ENCODE results near the gene CD96. TPM values are rescaled to one million over a fixed set of nuclear protein-coding genes. Genes with fewer than 3 reads are reported as not detected.

Gene CD96
- total RNA-seq, 1 donor from 2014 or later: 0.61 TPM

GRCh38 chr3:111681661-111682426, 139.8 kb downstream of the CD96 start:
- peaks cover 15% of the 10 kb centered on the region for H3K27me3 ChIP-seq (ENCODE audit: insufficient read depth, low read length)
- H3K9ac ChIP-seq (ENCODE audit: low read length): no peak overlapping the region
- H3K4me2 ChIP-seq (ENCODE audit: low read length): no peak overlapping the region
- no peak overlapping the region for H3K27ac ChIP-seq (ENCODE audit: low read depth, low read length)
- peaks cover 22% of the 10 kb centered on the region for H3K4me1 Mint-ChIP-seq (ENCODE audit: low read depth, unreplicated experiment)
- peaks cover 6% of the 10 kb centered on the region for H4K20me1 ChIP-seq (ENCODE audit: insufficient read depth, low read length)
- no peak for FAIRE-seq
- H3K27ac Mint-ChIP-seq (ENCODE audit: unreplicated experiment): no peak overlapping the region
- DNase-seq (ENCODE audit: low read depth): peak; percentile 33
- peaks cover 6% of the 10 kb centered on the region for H3K36me3 Mint-ChIP-seq (ENCODE audit: low read depth, unreplicated experiment)
- peaks cover 4% of the 10 kb centered on the region for H3K9me3 Mint-ChIP-seq (ENCODE audit: unreplicated experiment)
- H3K4me3 ChIP-seq (ENCODE audit: insufficient read depth, low read depth, low read length): no peak overlapping the region
- H3K36me3 ChIP-seq (ENCODE audit: insufficient read depth, low read length): no peaks in the 10 kb centered on the region
- H3K27me3 Mint-ChIP-seq (ENCODE audit: low read depth, unreplicated experiment): no peaks in the 10 kb centered on the region
- TF ChIP-seq CTCF (IDR thresholded peaks at IDR 0.05; ENCODE audit: insufficient read depth, low read depth, low read length) (no peak), EZH2 (IDR thresholded peaks at IDR 0.05; ENCODE audit: insufficient read depth, low read length) (no peak)
- peaks cover 3% of the 10 kb centered on the region for H3K4me1 ChIP-seq (ENCODE audit: insufficient read depth, low read length)
- H3K9me3 ChIP-seq (ENCODE audit: insufficient read depth, low read depth, low read length): no peaks in the 10 kb centered on the region
- H3K4me3 Mint-ChIP-seq (ENCODE audit: unreplicated experiment): no peak overlapping the region
- H2AFZ ChIP-seq (ENCODE audit: low read depth, low read length): no peak overlapping the region
- no peaks in the 10 kb centered on the region for H3K79me2 ChIP-seq (ENCODE audit: insufficient read depth, low read length)

- Histone ChIP-seq H3K27ac (ENCODE audit: low read depth, low read length) (no peak overlapping the region), H3K4me2 (ENCODE audit: low read length) (no peak overlapping the region), H3K9ac (ENCODE audit: low read length) (no peak overlapping the region), H3K4me3 (ENCODE audit: insufficient read depth, low read depth, low read length) (no peak overlapping the region), H3K4me1 (ENCODE audit: insufficient read depth, low read length) (no peaks in the 10 kb centered on the region), H4K20me1 (ENCODE audit: insufficient read depth, low read length) (peaks cover 6% of the 10 kb centered on the region), H2AFZ (ENCODE audit: low read depth, low read length) (no peak overlapping the region), H3K27me3 (ENCODE audit: insufficient read depth, low read length) (peaks cover 7% of the 10 kb centered on the region), H3K9me3 (ENCODE audit: insufficient read depth, low read depth, low read length) (no peaks in the 10 kb centered on the region), H3K36me3 (ENCODE audit: insufficient read depth, low read length) (no peaks in the 10 kb centered on the region), H3K79me2 (ENCODE audit: insufficient read depth, low read length) (no peaks in the 10 kb centered on the region)
- Mint-ChIP-seq H3K27ac (ENCODE audit: unreplicated experiment) (no peak overlapping the region), H3K9me3 (ENCODE audit: unreplicated experiment) (peaks cover 4% of the 10 kb centered on the region), H3K4me3 (ENCODE audit: unreplicated experiment) (no peak overlapping the region), H3K4me1 (ENCODE audit: low read depth, unreplicated experiment) (peaks cover 21% of the 10 kb centered on the region), H3K36me3 (ENCODE audit: low read depth, unreplicated experiment) (peaks cover 6% of the 10 kb centered on the region), H3K27me3 (ENCODE audit: low read depth, unreplicated experiment) (no peaks in the 10 kb centered on the region)
- FAIRE-seq: no peak
- TF ChIP-seq CTCF (IDR thresholded peaks at IDR 0.05; ENCODE audit: insufficient read depth, low read depth, low read length): no peak
- TF ChIP-seq EZH2 (IDR thresholded peaks at IDR 0.05; ENCODE audit: insufficient read depth, low read length): no peak
- no peak for DNase-seq (ENCODE audit: low read depth)
Observed at GRCh38 chr3:111684640-111685039, 142.6 kb downstream of the CD96 start.

GRCh38 chr3:111688190-111688800, 146.3 kb downstream of the CD96 start:
- FAIRE-seq (no peak), DNase-seq (ENCODE audit: low read depth) (no peak)
- Histone ChIP-seq H3K9me3 (ENCODE audit: insufficient read depth, low read depth, low read length) (no peaks in the 10 kb centered on the region), H3K9ac (ENCODE audit: low read length) (no peak overlapping the region), H3K4me3 (ENCODE audit: insufficient read depth, low read depth, low read length) (no peak overlapping the region), H3K4me1 (ENCODE audit: insufficient read depth, low read length) (peaks cover 19% of the 10 kb centered on the region), H3K36me3 (ENCODE audit: insufficient read depth, low read length) (no peaks in the 10 kb centered on the region), H4K20me1 (ENCODE audit: insufficient read depth, low read length) (no peaks in the 10 kb centered on the region), H3K4me2 (ENCODE audit: low read length) (no peak overlapping the region), H3K27me3 (ENCODE audit: insufficient read depth, low read length) (no peaks in the 10 kb centered on the region), H3K79me2 (ENCODE audit: insufficient read depth, low read length) (no peaks in the 10 kb centered on the region), H2AFZ (ENCODE audit: low read depth, low read length) (no peak overlapping the region), H3K27ac (ENCODE audit: low read depth, low read length) (no peak overlapping the region)
- H3K4me3 Mint-ChIP-seq (ENCODE audit: unreplicated experiment): no peak overlapping the region
- H3K36me3 Mint-ChIP-seq (ENCODE audit: low read depth, unreplicated experiment): peaks cover 6% of the 10 kb centered on the region
- H3K27me3 Mint-ChIP-seq (ENCODE audit: low read depth, unreplicated experiment): no peaks in the 10 kb centered on the region
- TF ChIP-seq EZH2 (IDR thresholded peaks at IDR 0.05; ENCODE audit: insufficient read depth, low read length) (no peak), CTCF (IDR thresholded peaks at IDR 0.05; ENCODE audit: insufficient read depth, low read depth, low read length) (no peak)
- H3K4me1 Mint-ChIP-seq (ENCODE audit: low read depth, unreplicated experiment): peaks cover 26% of the 10 kb centered on the region
- no peak overlapping the region for H3K27ac Mint-ChIP-seq (ENCODE audit: unreplicated experiment)
- no peaks in the 10 kb centered on the region for H3K9me3 Mint-ChIP-seq (ENCODE audit: unreplicated experiment)
